Heart left ventricle (tissue), 16 donors: Measurements from ENCODE around the gene FKBP5. TPM values are rescaled to one million over a fixed set of nuclear protein-coding genes. Genes with fewer than 3 reads are reported as not detected.

Experiments
- ATAC-seq, 4 donors: fragments of 200-7000 bp; cut with Tn5 transposase; one replicate each; pipeline ENCODE4 v1.9.1; 2020 to 2022; ENCODE audit warnings: moderate library complexity in 4 of 4, mild to moderate bottlenecking in 3 of 4, moderate number of reproducible peaks in 1 of 4
- DNase-seq, 5 donors: peaks; one replicate each; pipeline ENCODE4 v3.0.0-alpha.2; 2020
- H3K27ac ChIP-seq, 12 donors: fragments of 200-600 bp; sonication (generic) in 4 of 12; one replicate each; pipeline versions ENCODE4 v1.5.0 to v1.8.0; 2016 to 2022; ENCODE audit warnings: mild to moderate bottlenecking in 2 of 12
- H3K27me3 ChIP-seq, 9 donors: fragments of 200-600 bp; sonication (generic) in 2 of 9; one replicate each; pipeline versions ENCODE4 v1.5.1 to v1.8.0; 2016 to 2022; ENCODE audit warnings: mild to moderate bottlenecking in 3 of 9
- H3K36me3 ChIP-seq, 9 donors: fragments of 200-600 bp; sonication (generic) in 2 of 9; one replicate each; pipeline versions ENCODE4 v1.5.0 to v1.8.0; 2018 to 2022; ENCODE audit warnings: mild to moderate bottlenecking in 2 of 9
- H3K4me1 ChIP-seq, 12 donors: fragments of 200-600 bp; sonication (generic) in 4 of 12; one replicate each; pipeline versions ENCODE4 v1.5.0 to v1.8.0; 2016 to 2022; ENCODE audit warnings: mild to moderate bottlenecking in 3 of 12
- H3K4me3 ChIP-seq, 12 donors: fragments of 200-600 bp; sonication (generic) in 4 of 12; one replicate each; pipeline versions ENCODE4 v1.5.0 to v1.8.0; 2017 to 2022; ENCODE audit warnings: mild to moderate bottlenecking in 9 of 12, moderate library complexity in 4 of 12
- H3K9me3 ChIP-seq, 12 donors: fragments of 200-600 bp; sonication (generic) in 4 of 12; one replicate each; pipeline versions ENCODE4 v1.5.0 to v1.8.0; 2016 to 2022; ENCODE audit warnings: mild to moderate bottlenecking in 1 of 12
- CTCF ChIP-seq, 12 donors: fragments of 200-600 bp; sonication (generic) in 4 of 12; IDR thresholded peaks; one replicate each; pipeline versions ENCODE4 v1.5.0 to v1.8.0; 2018 to 2022; ENCODE audit warnings: antibody characterized with exemption in 12 of 12, mild to moderate bottlenecking in 5 of 12
- POLR2A ChIP-seq, 2 donors: fragments of 450-650 bp; IDR thresholded peaks; one replicate each; pipeline ENCODE4 v1.6.1; 2017; ENCODE audit warnings: antibody characterized with exemption in 2 of 2, mild to moderate bottlenecking in 2 of 2, moderate library complexity in 2 of 2
- WGBS, 4 donors: extraction: QIAGEN DNeasy Blood & Tissue Kit in 2 of 4; methylation state at CpG; one replicate each; pipeline versions ENCODE4 v1.1.5 to v1.1.7; 2013 to 2018; 5-methylcytosine and 5-hydroxymethylcytosine counted together
- intact Hi-C, 10 donors: fragments of 100-400 bp; cut with DNase I; formaldehyde crosslinking; loops; one replicate each; pipeline versions ENCODE4 v1.11.1 to v1.14.2; 2022
- polyA plus RNA-seq, 2 donors: library from polyadenylated mRNA; stranded (reverse); fragments of 200-250 nt; gene quantifications; one replicate each; pipeline ENCODE4 v1.2.3, GENCODE V29; 2013
- total RNA-seq, 9 donors: library from RNA; depleted of rRNA in 2 of 9; stranded (reverse); fragments of >200 nt in 2 of 9; fragmentation: NEBNext Ultra II Directional in 3 of 9; extraction: Animal tissue kit (Norgen Biotek cat#: 25700) in 3 of 9; gene quantifications; one replicate each; pipeline versions ENCODE4 v1.1.0 to v1.2.4, GENCODE V29; 2016 to 2023
- donor health status: ischemic (EF 13 %, LVEDD 7.1; RV severe dilation, severe dysfunction).
- donor health status: healthy with polysubstance abuse.
- donor health status: DM: no; HTN: yes; CAD: no.
- donor health status: DM: no; HTN: no; CAD: no.
- donor health status: ischemic (EF 25% LVEDD 6.9; RV normal size, moderate dysfunction).
- donor health status: ischemic (EF 25% LVEDD 5.7; RV mildly dilated, moderate dysfunction).
- donor health status: healthy.
- donor health status: DM: yes; HTN: yes; CAD: no.
- donor health status: ischemic (EF 35%, LVEDD 5.7; RV mildly dilated, moderate dysfunction).
- donor health status: nonischemic (EF 11% LVEDD 7.7; RV severe dilation, severe dysfunction).
- donor health status: DM: yes; HTN: yes; CAD: no.
- donor health status: PGD.
- donor health status: ischemic (EF 29% LVEDD 5.4; RV normal size, mild dysfunction).
- donor health status: nonischemic (EF 23%, LVEDD 6.1; RV moderate dilation, normal function).

The FKBP5 gene
- total and polyA plus RNA-seq, 11 donors, result 19.7 to 351 (median 104) TPM

DNA sequence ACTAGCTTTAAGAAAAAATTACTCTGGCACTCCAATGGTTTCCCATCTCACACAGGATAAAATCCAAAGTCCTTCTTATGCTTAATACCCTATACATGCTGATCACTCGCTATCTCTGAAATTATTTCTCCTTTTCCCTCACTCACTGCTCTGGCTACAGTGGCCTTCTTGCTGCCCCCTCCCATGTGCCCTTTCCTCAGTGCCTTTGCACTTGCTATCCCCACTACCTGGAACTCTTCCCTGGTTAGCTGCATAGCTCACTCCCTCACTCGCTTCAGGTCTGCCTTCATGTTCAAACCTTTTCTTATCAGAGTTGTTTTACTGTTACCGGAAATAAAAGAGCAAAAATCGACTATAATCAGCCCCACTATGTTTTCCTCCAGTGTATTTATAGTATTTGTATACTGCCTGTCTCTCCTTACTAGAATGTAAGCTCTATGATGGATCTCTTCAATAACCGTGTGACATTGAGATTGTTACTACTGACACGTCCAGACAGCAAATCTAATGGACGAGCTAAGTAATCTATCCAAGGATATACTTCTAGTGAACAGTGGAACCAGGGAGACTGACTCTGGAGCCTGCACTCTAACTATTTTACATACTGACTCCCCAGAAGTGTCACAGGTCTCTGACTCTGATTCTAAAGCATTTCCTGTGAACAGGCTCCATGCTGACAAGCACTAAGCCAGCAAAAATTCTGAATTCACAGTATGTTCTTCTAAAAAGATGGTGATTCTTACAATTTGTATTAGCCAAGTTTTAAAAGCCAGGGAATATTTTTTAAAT, 25.1 kb downstream of the FKBP5 start:
- H3K9me3 ChIP-seq, result no peaks in the 10 kb centered on the region
- peak overlapping the region in 4 of 12 donors; percentile 20 to 51 (median 46) for H3K27ac ChIP-seq
- no peak for TF ChIP-seq CTCF (IDR thresholded peaks at IDR 0.05)
- TF ChIP-seq POLR2A (IDR thresholded peaks at IDR 0.05), result no peak
- ATAC-seq (peak in 2 of 4 donors; percentile 53 to 54), DNase-seq (no peak)
- no peaks in the 10 kb centered on the region for H3K27me3 ChIP-seq
- H3K4me3 ChIP-seq, result no peak overlapping the region
- WGBS, 4 donors, result 54 to 59% (median 58%) methylated on average over 7 of the region's 7 CpGs
- intact Hi-C loops, result no loop called here
- H3K4me1 ChIP-seq, result peaks cover 4 to 70% (median 30%) of the 10 kb centered on the region in 12 donors
- no peaks in the 10 kb centered on the region for H3K36me3 ChIP-seq

- DNase-seq (no peak), ATAC-seq (peak; percentile 36 to 78 (median 57))
- H3K27me3 ChIP-seq, result no peaks in the 10 kb centered on the region
- H3K36me3 ChIP-seq, result no peaks in the 10 kb centered on the region
- no peak for TF ChIP-seq CTCF (IDR thresholded peaks at IDR 0.05)
- no peak for TF ChIP-seq POLR2A (IDR thresholded peaks at IDR 0.05)
- intact Hi-C loops, result no loop called here
- no peaks in the 10 kb centered on the region for H3K9me3 ChIP-seq
- 40 to 44% (median 42%) methylated on average over 7 of the region's 7 CpGs for WGBS, 4 donors
- H3K4me1 ChIP-seq, result peaks cover 4 to 64% (median 26%) of the 10 kb centered on the region in 12 donors
- peak overlapping the region in 4 of 12 donors; percentile 20 to 51 (median 46) for H3K27ac ChIP-seq
- H3K4me3 ChIP-seq, result no peak overlapping the region
Observed at GRCh38 chr6:35662999-35663398, 25.7 kb downstream of the FKBP5 start.

GRCh38 chr6:35654883-35655282, 33.8 kb downstream of the FKBP5 start:
- DNase-seq, result no peak
- peak in 1 of 4 donors; percentile 24 for ATAC-seq
- Histone ChIP-seq H3K27ac (no peak overlapping the region), H3K36me3 (peaks cover 0 to 11% (median 0%) of the 10 kb centered on the region in 9 donors), H3K4me3 (no peak overlapping the region), H3K9me3 (no peaks in the 10 kb centered on the region), H3K27me3 (no peaks in the 10 kb centered on the region), H3K4me1 (peaks cover 0 to 35% (median 0%) of the 10 kb centered on the region in 12 donors)
- TF ChIP-seq POLR2A (IDR thresholded peaks at IDR 0.05) (no peak), CTCF (IDR thresholded peaks at IDR 0.05) (no peak)
- 93 to 96% (median 95%) methylated on average over 3 of the region's 3 CpGs for WGBS, 4 donors
- intact Hi-C loops, result no loop called here

- intact Hi-C loops, result no loop called here
- Histone ChIP-seq H3K36me3 (peaks cover 0 to 19% (median 0%) of the 10 kb centered on the region in 9 donors), H3K27ac (no peak overlapping the region), H3K9me3 (no peaks in the 10 kb centered on the region), H3K4me1 (peaks cover 0 to 42% (median 0%) of the 10 kb centered on the region in 12 donors), H3K4me3 (no peak overlapping the region), H3K27me3 (no peaks in the 10 kb centered on the region)
- ATAC-seq (no peak), DNase-seq (no peak)
- TF ChIP-seq POLR2A (IDR thresholded peaks at IDR 0.05) (no peak), CTCF (IDR thresholded peaks at IDR 0.05) (no peak)
- 81 to 88% (median 82%) methylated on average over 3 of the region's 3 CpGs for WGBS, 4 donors
Observed at GRCh38 chr6:35651244-35651643, 37.5 kb downstream of the FKBP5 start.
